K562 (cell line): ENCODE measurements around the gene CYLC2.

ENCODE experiments used
- ATF2 ChIP-seq: sonication (generic); formaldehyde crosslinking; IDR thresholded peaks from 2 replicates; pipeline ENCODE4 v1.8.1; 2022; ENCODE audit warnings: missing genetic modification reagents
- CTCF ChIP-seq, 3 experiments: IDR thresholded peaks in 2 of 3; conservative IDR thresholded peaks in 1 of 3; 2 replicates each; pipeline ENCODE4 v1.5.1; 2011 to 2012; ENCODE audit warnings: low read length in 3 of 3, mild to moderate bottlenecking in 3 of 3, control low read depth in 2 of 3, improper control_type of control experiment in 1 of 3, inconsistent platforms in 1 of 3, low read depth in 1 of 3, mixed read lengths in 1 of 3, moderate library complexity in 1 of 3; ENCODE audit not compliant: insufficient read depth in 2 of 3
- DDX20 ChIP-seq: fragments of 450-650 bp; IDR thresholded peaks from 2 replicates; pipeline ENCODE4 v1.6.1; 2016; ENCODE audit warnings: missing genetic modification characterization, low read depth, mild to moderate bottlenecking, missing compliant biosample characterization, moderate library complexity
- EP300 ChIP-seq: IDR thresholded peaks from 2 replicates; pipeline ENCODE4 v1.6.1; 2012; ENCODE audit warnings: low read length, improper control_type of control experiment
- EZH2 ChIP-seq: IDR thresholded peaks from 2 replicates; pipeline ENCODE4 v1.6.1; 2012; ENCODE audit warnings: low read depth, mild to moderate bottlenecking, inconsistent platforms, low read length, borderline replicate concordance
- FOXA1 ChIP-seq: fragments of 450-650 bp; IDR thresholded peaks from 2 replicates; pipeline ENCODE4 v1.6.1; 2016; ENCODE audit warnings: mild to moderate bottlenecking, borderline replicate concordance
- HDAC6 ChIP-seq: IDR thresholded peaks from 2 replicates; pipeline ENCODE4 v1.6.1; 2012; ENCODE audit warnings: low read depth, mild to moderate bottlenecking, control low read depth, inconsistent platforms, low read length, moderate library complexity
- MED1 ChIP-seq: sonication (generic); formaldehyde crosslinking; IDR thresholded peaks from 2 replicates; pipeline ENCODE4 v1.8.1; 2023; ENCODE audit warnings: missing genetic modification reagents, borderline replicate concordance
- SIN3B ChIP-seq: fragments of 450-650 bp; IDR thresholded peaks from 2 replicates; pipeline ENCODE4 v1.6.1; 2017; ENCODE audit warnings: low read depth, mild to moderate bottlenecking, moderate library complexity
- SMARCE1 ChIP-seq: fragments of 450-650 bp; IDR thresholded peaks from 2 replicates; pipeline ENCODE4 v1.7.1; 2016; ENCODE audit warnings: mild to moderate bottlenecking
- SPI1 ChIP-seq: IDR thresholded peaks from 2 replicates; pipeline ENCODE4 v1.6.1; 2011; ENCODE audit warnings: low read depth, low read length, control low read depth, borderline replicate concordance
- TCF7 ChIP-seq: sonication (generic); IDR thresholded peaks from 2 replicates; pipeline ENCODE4 v1.6.1; 2016; ENCODE audit warnings: antibody characterized with exemption, borderline replicate concordance
- ZC3H11A ChIP-seq: IDR thresholded peaks from 2 replicates; pipeline ENCODE4 v1.6.1; 2012; ENCODE audit warnings: low read depth, low read length, improper control_type of control experiment

- TF ChIP-seq ZC3H11A: no peak
- no peak for TF ChIP-seq SIN3B
- no peak for TF ChIP-seq EP300
- TF ChIP-seq TCF7: no peak
- no peak for TF ChIP-seq DDX20 (tag)
- TF ChIP-seq CTCF (IDR thresholded peaks at IDR 0.05 in 2 of 3, conservative IDR thresholded peaks at IDR 0.05 in 1 of 3; ENCODE audit: insufficient read depth in 2 of 3, low read depth in 1 of 3, low read length in 3 of 3): no peak
- no peak for TF ChIP-seq SPI1
- TF ChIP-seq HDAC6: no peak
- TF ChIP-seq FOXA1: no peak
- TF ChIP-seq EZH2: no peak
- TF ChIP-seq SMARCE1: no peak
- no peak for TF ChIP-seq MED1 (CRISPR knock-in tag)
- TF ChIP-seq ATF2: no peak
These were observed 27.2 kb upstream of the CYLC2 start for GRCh38 chr9:102967979-102968378.
